Astrocyte of the spinal cord (primary cell): Measurements from ENCODE around the gene PACC1.

Source experiments
- DNase-seq: peaks from one replicate; pipeline ENCODE4 v3.0.0; 2011; ENCODE audit warnings: low read depth, low spot score
- H3K4me3 ChIP-seq: 2 replicates; pipeline ENCODE4 v1.5.1; 2011; ENCODE audit warnings: low read depth, mild to moderate bottlenecking, low read length, moderate library complexity
- CTCF ChIP-seq: IDR thresholded peaks from 2 replicates; pipeline ENCODE4 v1.5.1; 2012; ENCODE audit warnings: low read depth, mild to moderate bottlenecking, low read length, inconsistent platforms
- in situ Hi-C: cut with HindIII; loops from 2 replicates; pipeline ENCODE4 v1.10.0; 2017; ENCODE audit warnings: low sequenced_read_pairs

The PACC1 gene

DNA sequence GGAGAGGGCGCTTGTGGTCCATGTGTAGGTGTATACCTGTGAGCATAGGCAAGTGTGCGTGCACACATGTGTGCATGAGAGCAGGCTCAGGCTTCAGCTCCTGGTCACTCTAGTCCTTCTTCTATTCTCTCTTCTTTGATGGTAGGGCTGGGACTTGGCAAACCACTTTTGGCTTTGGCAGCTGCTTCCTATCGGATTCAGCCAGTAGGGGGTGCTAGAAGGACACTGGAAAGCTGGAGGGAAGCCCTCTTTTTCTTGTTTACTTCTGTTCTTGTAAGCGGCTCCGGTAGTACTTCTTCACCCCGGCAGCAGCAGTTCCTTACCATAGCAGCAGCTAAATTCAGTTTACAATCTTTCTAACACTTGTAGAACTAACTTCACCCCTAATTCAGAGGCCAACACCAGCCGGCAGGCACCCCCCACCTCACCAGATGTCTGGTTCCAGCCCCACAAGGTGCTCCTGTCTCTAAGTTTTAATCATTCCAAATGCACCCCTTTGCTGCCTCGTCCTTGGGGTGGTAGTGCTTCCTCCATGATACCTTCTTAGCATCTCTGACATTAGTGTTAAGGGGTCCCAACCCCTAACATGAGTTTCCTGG is 43.2 kb upstream of the PACC1 start:
- H3K4me3 ChIP-seq: no peak overlapping the region
- DNase-seq: peak; percentile 66
- peak; percentile 77 for TF ChIP-seq CTCF
- in situ Hi-C loops: no loop called here

GRCh38 chr1:212455803-212456528 is 41.3 kb upstream of the PACC1 start:
- in situ Hi-C loops: no loop called here
- DNase-seq: peak; percentile 83
- H3K4me3 ChIP-seq: no peak overlapping the region
- TF ChIP-seq CTCF: peak; percentile 98

DNA sequence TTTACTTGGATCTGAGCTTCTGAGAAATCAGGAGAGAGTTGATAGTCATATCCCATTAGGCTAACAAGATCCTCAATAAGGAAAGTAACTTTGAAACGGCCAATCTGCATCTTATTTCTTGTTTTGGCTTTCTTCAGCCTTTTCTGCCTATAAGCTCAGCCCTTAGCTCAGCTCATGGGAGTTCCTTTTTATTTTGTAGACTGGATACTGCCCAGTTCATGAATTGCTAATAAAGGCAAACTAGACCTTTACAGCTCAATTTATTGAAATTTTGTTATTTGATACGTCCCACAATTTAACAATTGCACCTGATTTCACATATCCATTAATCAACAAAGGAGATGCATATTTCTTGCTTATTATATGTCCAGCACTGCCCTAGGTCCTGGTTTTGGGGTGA is 40.7 kb upstream of the PACC1 start:
- no peak for TF ChIP-seq CTCF
- DNase-seq: no peak
- no peak overlapping the region for H3K4me3 ChIP-seq
- in situ Hi-C loops: no loop called here

DNA sequence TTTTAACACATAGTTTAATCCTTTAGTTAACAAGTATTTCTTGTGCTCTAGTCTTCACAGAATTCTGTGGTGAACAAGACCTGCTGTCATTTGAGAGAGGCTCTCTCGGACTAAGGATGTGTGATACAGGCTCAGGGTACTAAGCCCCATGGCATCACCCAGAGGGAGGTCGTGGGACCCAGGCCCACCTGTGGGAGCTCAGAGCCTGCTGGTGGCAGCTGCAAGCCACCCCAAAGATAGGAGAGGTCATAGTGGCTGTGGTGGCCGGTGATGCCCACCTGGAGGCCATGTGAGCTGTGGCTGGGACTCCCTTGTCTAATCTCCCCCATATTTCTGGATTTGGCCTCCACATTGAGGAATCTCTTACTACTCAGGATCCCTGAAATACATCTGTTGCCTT is 40.1 kb upstream of the PACC1 start:
- in situ Hi-C loops: no loop called here
- no peak overlapping the region for H3K4me3 ChIP-seq
- TF ChIP-seq CTCF: no peak
- no peak for DNase-seq

DNA sequence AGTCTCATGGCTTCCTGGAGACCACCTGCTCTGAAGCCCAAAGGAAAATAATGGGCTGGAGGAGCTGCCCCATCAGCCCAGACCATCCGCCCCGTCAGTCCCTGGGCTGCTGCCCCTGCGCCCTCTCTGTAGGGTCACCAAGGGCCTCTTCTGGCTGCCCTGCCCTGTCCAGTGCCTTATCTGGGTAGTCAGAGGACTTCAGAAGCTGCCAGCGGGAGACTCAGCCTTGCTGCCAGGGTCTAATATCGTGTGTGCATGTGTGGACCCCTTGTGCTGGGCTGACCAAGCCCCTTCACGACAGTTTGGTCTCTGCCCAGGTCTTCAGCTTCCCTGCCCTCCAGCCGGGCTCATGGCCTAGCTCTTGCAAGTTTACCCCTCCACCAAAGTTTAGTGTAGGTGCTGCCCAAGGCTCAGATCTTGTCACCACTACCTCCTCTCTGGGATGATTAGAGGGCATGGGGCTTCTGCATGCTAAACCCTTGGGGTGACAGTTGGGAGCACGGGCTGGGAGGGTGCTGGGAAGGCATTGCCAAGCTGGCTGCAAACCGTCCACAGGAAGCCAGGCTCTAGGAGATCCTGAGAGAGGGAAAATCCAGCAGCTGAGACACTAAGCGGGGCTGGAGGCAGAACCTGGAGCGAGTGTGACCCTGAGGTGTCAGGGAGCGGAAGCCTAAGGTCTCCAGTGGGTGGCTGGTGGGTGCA is 38.6 kb upstream of the PACC1 start:
- in situ Hi-C loops: no loop called here
- no peak for TF ChIP-seq CTCF
- DNase-seq: no peak
- no peak overlapping the region for H3K4me3 ChIP-seq

DNA sequence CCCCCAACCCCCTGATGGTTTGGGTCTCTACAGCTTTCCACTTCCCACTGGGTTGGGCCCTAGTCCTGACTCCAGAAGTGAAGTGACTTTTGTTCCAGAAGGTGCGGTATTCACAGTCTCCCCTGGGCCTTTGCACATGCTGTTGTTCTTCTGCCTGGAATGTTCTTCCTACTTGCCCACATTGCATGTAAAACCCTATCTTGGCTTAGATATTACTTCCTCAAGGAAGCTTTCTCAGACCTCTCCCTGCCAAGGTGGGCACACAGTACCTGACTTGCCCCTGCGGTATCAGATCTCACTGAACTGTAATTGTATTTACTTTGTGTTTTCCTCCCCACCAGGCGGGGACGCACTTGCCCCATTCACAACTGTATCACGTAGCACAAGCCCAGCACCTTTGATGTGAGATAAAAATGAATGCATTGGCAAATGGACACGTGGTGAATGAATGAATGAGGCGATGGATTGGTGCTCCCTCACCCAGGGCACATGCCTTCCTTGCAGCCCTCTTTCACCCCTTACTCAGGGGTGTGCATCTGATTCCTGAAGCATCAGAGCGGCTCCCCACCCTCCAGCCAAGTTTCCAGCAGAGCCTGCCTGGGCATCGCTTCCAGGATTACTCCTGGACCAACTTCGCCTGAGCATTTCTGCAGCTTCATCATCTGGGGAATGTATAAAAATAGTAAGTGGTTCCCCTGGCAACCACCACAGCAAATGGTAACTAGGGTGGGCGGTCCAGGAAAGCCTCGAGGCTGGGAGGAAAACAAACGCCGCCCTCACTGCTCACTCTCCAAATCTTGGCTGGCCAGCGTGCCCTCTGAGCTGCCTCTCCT is 37.9 kb upstream of the PACC1 start:
- peak; percentile 78 for DNase-seq
- H3K4me3 ChIP-seq: no peak overlapping the region
- TF ChIP-seq CTCF: no peak
- in situ Hi-C loops: no loop called here
